ENCODE measurements around the gene TTC12. TPM values are rescaled to one million over a fixed set of nuclear protein-coding genes. Genes with fewer than 3 reads are reported as not detected.

The TTC12 gene
- total RNA-seq, 4 donors from 2014 or later: 4.4 to 19.1 (median 7.0) TPM

DNA sequence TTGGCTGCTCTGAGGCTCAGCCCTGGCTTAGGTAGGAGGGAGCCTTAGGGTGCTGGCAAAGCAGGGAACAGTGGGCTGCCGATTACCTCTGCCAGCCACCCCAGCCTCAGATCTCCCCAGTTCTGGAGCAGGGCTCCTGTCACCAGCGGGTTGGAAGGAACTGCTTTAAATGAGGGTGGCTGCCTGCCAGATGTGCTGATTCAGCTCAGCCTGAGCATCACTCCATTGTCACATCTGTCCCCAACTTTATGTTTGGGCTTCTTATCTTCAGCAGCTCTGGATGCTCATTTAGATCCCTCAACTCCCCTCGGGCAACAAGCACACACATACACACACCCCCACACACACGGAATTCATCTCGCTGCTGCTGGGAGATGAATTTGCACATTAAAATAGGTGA, 56.3 kb downstream of the TTC12 start:
- DNase-seq (ENCODE audit: low spot score) (no peak), ATAC-seq (ENCODE audit: low FRiP score) (no peak)
- TF ChIP-seq CTCF (IDR thresholded peaks at IDR 0.05): no peak

GRCh38 chr11:113372309-113372708, 57.9 kb downstream of the TTC12 start:
- no peak for TF ChIP-seq CTCF (IDR thresholded peaks at IDR 0.05)
- DNase-seq (ENCODE audit: low spot score): no peak
- ATAC-seq (ENCODE audit: low FRiP score): no peak

DNA sequence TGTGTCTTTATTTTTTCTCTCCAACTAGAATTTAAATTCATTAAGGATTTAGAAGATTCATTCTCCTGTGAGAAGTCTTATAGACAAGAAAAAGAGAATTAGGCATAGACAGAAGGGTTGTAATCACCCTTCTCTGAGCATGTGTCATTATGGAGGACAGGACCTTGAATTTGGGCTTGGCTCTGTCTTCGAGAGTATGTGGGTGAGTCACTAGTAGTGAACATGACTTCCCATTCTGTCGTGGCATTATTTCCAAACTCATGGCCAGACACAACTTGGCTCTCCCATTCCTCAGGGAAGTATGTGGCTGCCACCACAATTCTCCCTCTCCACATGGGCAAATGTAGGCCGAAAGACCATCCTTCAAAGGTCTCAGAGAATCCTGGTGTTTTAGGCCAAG, 58.9 kb downstream of the TTC12 start:
- ATAC-seq (ENCODE audit: low FRiP score): peak; percentile 39

DNA sequence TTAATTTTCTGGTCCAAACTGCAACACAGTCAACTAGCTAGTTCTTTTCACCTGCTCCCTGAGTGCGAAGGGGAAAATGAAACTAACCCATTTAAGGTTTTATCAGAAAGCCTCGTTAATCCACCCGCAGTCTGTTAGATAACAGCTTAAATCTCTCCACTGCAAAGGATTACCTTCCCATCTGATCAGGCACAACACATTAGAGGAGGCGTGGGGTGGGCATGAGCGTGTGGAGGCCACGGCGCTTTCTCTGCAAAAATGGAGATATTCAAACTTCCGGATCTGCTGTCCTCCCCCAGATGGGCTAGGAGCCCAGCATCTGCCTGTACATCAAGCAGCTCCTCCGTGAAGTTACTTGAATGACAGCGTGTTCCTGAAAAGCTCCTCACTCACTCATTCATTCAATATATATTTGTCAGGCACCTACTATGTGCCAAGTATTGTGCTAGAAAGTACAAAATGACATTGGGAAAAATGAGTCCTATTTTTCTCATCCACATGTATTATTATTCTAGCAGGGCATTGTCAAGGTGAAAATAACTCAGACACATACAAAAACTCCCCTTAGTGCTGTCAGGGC, 59.7 kb downstream of the TTC12 start:
- DNase-seq (ENCODE audit: low spot score): no peak
- no peak for ATAC-seq (ENCODE audit: low FRiP score)
- no peak for TF ChIP-seq CTCF (IDR thresholded peaks at IDR 0.05)

More for the DNA sequence above, 58.9 kb downstream of the TTC12 start:
- DNase-seq (ENCODE audit: low spot score): no peak
- no peak for TF ChIP-seq CTCF (IDR thresholded peaks at IDR 0.05)

- no peak for ATAC-seq (ENCODE audit: low FRiP score)
- no peak for DNase-seq (ENCODE audit: low spot score)
- TF ChIP-seq CTCF (IDR thresholded peaks at IDR 0.05): no peak
Measured at GRCh38 chr11:113375402-113375801, 61.0 kb downstream of the TTC12 start.

- ATAC-seq (ENCODE audit: low FRiP score) (no peak), DNase-seq (ENCODE audit: low spot score) (no peak)
- no peak for TF ChIP-seq CTCF (IDR thresholded peaks at IDR 0.05)
Measured at GRCh38 chr11:113376156-113376555, 61.8 kb downstream of the TTC12 start.

- DNase-seq (ENCODE audit: low spot score): no peak
- TF ChIP-seq CTCF (IDR thresholded peaks at IDR 0.05): no peak
- no peak for ATAC-seq (ENCODE audit: low FRiP score)
Measured at GRCh38 chr11:113377681-113378412, 63.5 kb downstream of the TTC12 start.
